ENCODE data around the gene CAMKV. TPM values are rescaled to one million over a fixed set of nuclear protein-coding genes. Genes with fewer than 3 reads are reported as not detected.

Gene CAMKV
- total RNA-seq, 1 experiment from 2014 or later: 0.58 TPM

GRCh38 chr3:49877716-49878115, 8.0 kb upstream of the CAMKV start:
- Histone ChIP-seq H3K36me3 (ENCODE audit: low read depth, low read length) (no peaks in the 10 kb centered on the region), H3K27me3 (ENCODE audit: low read length) (no peaks in the 10 kb centered on the region), H3K9me3 (ENCODE audit: low read length) (no peaks in the 10 kb centered on the region), H4K20me1 (ENCODE audit: low read length) (no peaks in the 10 kb centered on the region), H3K9ac (ENCODE audit: low read length) (no peak overlapping the region), H3K9me2 (replicated peaks; ENCODE audit: low read length) (no peaks in the 10 kb centered on the region), H3K27ac (ENCODE audit: low read length) (no peak overlapping the region), H2AFZ (ENCODE audit: low read length) (no peak overlapping the region), H3F3A (ENCODE audit: low read length, unreplicated experiment) (no peaks in the 10 kb centered on the region), H3K4me1 (ENCODE audit: insufficient read depth, low read length) (no peaks in the 10 kb centered on the region), H3K79me2 (ENCODE audit: low read length) (no peaks in the 10 kb centered on the region), H3K4me3 (ENCODE audit: low read length) (no peak overlapping the region), H3K4me2 (ENCODE audit: low read length) (no peak overlapping the region)
- ChIA-PET CTCF (interaction anchor here (1.0 kb wide), 1 partner anchor 23 kb away, joined by 3 read pairs; no protein-coding TSS in a partner anchor), POLR2A (ENCODE audit: unreplicated experiment) (no interaction called here)
- no peak for TF ChIP-seq EZH2 (IDR thresholded peaks at IDR 0.05; ENCODE audit: low read length, unreplicated experiment)
- no peak for TF ChIP-seq EZH2phosphoT487 (IDR thresholded peaks at IDR 0.05; ENCODE audit: borderline replicate concordance, low read length)
- TF ChIP-seq, protein P1, sequence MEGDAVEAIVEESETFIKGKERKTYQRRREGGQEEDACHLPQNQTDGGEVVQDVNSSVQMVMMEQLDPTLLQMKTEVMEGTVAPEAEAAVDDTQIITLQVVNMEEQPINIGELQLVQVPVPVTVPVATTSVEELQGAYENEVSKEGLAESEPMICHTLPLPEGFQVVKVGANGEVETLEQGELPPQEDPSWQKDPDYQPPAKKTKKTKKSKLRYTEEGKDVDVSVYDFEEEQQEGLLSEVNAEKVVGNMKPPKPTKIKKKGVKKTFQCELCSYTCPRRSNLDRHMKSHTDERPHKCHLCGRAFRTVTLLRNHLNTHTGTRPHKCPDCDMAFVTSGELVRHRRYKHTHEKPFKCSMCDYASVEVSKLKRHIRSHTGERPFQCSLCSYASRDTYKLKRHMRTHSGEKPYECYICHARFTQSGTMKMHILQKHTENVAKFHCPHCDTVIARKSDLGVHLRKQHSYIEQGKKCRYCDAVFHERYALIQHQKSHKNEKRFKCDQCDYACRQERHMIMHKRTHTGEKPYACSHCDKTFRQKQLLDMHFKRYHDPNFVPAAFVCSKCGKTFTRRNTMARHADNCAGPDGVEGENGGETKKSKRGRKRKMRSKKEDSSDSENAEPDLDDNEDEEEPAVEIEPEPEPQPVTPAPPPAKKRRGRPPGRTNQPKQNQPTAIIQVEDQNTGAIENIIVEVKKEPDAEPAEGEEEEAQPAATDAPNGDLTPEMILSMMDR (conservative IDR thresholded peaks at IDR 0.05; ENCODE audit: low read depth, low read length): no peak
- DNase-seq: no peak
- no TSS peak for BruUV-seq (replicated peaks)
- ATAC-seq: no peak
- intact Hi-C loops (cut with micrococcal nuclease): no loop called here

- Histone ChIP-seq H3K4me3 (ENCODE audit: low read length) (no peak overlapping the region), H3K27me3 (ENCODE audit: low read length) (no peaks in the 10 kb centered on the region), H3F3A (ENCODE audit: low read length, unreplicated experiment) (no peaks in the 10 kb centered on the region), H3K4me1 (ENCODE audit: insufficient read depth, low read length) (no peaks in the 10 kb centered on the region), H3K9me2 (replicated peaks; ENCODE audit: low read length) (no peaks in the 10 kb centered on the region), H3K9ac (ENCODE audit: low read length) (no peak overlapping the region), H3K36me3 (ENCODE audit: low read depth, low read length) (no peaks in the 10 kb centered on the region), H2AFZ (ENCODE audit: low read length) (no peak overlapping the region), H4K20me1 (ENCODE audit: low read length) (no peaks in the 10 kb centered on the region), H3K4me2 (ENCODE audit: low read length) (no peak overlapping the region), H3K27ac (ENCODE audit: low read length) (no peak overlapping the region), H3K79me2 (ENCODE audit: low read length) (no peaks in the 10 kb centered on the region), H3K9me3 (ENCODE audit: low read length) (no peaks in the 10 kb centered on the region)
- no peak for ATAC-seq
- POLR2A ChIA-PET (ENCODE audit: unreplicated experiment): no interaction called here
- TF ChIP-seq EZH2phosphoT487 (IDR thresholded peaks at IDR 0.05; ENCODE audit: borderline replicate concordance, low read length) (no peak), EZH2 (IDR thresholded peaks at IDR 0.05; ENCODE audit: low read length, unreplicated experiment) (no peak)
- TF ChIP-seq, protein P1 (conservative IDR thresholded peaks at IDR 0.05; ENCODE audit: low read depth, low read length): no peak
- CTCF ChIA-PET: no interaction called here
- DNase-seq: no peak
- intact Hi-C loops (cut with micrococcal nuclease): no loop called here
- no TSS peak for BruUV-seq (replicated peaks)
Observed at GRCh38 chr3:49876567-49876966, 6.9 kb upstream of the CAMKV start.

DNA sequence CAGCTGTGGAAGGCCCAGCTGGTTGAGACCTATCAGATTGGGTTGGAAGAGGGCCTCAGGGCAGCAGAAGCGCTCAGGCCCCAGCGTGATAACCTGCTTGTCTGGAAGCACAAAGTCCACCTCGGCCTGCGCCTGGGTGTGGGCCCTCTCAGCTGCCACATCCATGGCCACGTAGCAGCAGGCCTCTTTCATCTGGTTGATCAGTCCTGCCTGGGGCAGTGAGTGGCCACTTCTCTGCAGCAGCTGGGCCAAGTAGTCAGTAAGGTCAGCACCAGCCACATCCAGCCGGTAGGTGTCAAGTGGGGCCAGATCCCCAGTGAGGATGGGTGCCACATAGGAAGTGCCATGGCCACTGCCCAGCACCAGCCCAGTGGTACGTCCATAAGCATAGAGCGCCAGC, 3.9 kb upstream of the CAMKV start:
- Histone ChIP-seq H4K20me1 (ENCODE audit: low read length) (no peaks in the 10 kb centered on the region), H3K4me1 (ENCODE audit: insufficient read depth, low read length) (no peaks in the 10 kb centered on the region), H3K4me2 (ENCODE audit: low read length) (no peak overlapping the region), H3K4me3 (ENCODE audit: low read length) (no peak overlapping the region), H3K27ac (ENCODE audit: low read length) (no peak overlapping the region), H3K9ac (ENCODE audit: low read length) (no peak overlapping the region), H3F3A (ENCODE audit: low read length, unreplicated experiment) (no peaks in the 10 kb centered on the region), H3K36me3 (ENCODE audit: low read depth, low read length) (no peaks in the 10 kb centered on the region), H2AFZ (ENCODE audit: low read length) (no peak overlapping the region), H3K27me3 (ENCODE audit: low read length) (peaks cover 1% of the 10 kb centered on the region; the same call in 1 of the 2 replicates), H3K9me2 (replicated peaks; ENCODE audit: low read length) (no peaks in the 10 kb centered on the region), H3K9me3 (ENCODE audit: low read length) (no peaks in the 10 kb centered on the region), H3K79me2 (ENCODE audit: low read length) (no peaks in the 10 kb centered on the region)
- no peak for DNase-seq
- ChIA-PET POLR2A (ENCODE audit: unreplicated experiment) (no interaction called here), CTCF (no interaction called here)
- intact Hi-C loops (cut with micrococcal nuclease): no loop called here
- BruUV-seq (replicated peaks): no TSS peak
- TF ChIP-seq EZH2 (IDR thresholded peaks at IDR 0.05; ENCODE audit: low read length, unreplicated experiment) (no peak), EZH2phosphoT487 (IDR thresholded peaks at IDR 0.05; ENCODE audit: borderline replicate concordance, low read length) (no peak)
- TF ChIP-seq, protein P1 (conservative IDR thresholded peaks at IDR 0.05; ENCODE audit: low read depth, low read length): no peak
- ATAC-seq: no peak

Data from PC-3 (cell line).